CD4-positive, alpha-beta T cell treated with Interleukin-4 for 4 hours (primary cell): ENCODE results near the gene ANXA2.

Source experiments
- DNase-seq: peaks from one replicate; pipeline ENCODE4 v3.0.0-alpha.2; 2020

ANXA2 gene

DNA sequence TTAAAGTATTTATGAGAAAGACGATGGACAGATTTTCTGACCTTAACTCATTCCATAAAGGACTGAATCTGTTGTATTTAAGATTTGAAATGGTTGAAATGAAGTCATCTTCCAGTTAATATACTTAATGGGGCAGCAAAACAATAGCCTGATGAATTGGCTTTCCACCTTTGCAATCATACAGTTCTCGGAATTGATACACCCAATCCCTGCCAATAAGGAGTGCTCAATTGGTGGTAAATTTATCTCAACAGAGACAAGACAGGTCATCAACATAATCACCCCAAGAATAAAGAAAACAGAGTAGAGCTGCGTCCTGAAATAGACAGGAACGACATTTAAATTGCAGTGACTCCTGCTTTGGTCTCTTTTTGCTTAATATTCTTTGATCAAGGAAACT is 11.2 kb downstream of the ANXA2 start:
- no peak for DNase-seq

DNA sequence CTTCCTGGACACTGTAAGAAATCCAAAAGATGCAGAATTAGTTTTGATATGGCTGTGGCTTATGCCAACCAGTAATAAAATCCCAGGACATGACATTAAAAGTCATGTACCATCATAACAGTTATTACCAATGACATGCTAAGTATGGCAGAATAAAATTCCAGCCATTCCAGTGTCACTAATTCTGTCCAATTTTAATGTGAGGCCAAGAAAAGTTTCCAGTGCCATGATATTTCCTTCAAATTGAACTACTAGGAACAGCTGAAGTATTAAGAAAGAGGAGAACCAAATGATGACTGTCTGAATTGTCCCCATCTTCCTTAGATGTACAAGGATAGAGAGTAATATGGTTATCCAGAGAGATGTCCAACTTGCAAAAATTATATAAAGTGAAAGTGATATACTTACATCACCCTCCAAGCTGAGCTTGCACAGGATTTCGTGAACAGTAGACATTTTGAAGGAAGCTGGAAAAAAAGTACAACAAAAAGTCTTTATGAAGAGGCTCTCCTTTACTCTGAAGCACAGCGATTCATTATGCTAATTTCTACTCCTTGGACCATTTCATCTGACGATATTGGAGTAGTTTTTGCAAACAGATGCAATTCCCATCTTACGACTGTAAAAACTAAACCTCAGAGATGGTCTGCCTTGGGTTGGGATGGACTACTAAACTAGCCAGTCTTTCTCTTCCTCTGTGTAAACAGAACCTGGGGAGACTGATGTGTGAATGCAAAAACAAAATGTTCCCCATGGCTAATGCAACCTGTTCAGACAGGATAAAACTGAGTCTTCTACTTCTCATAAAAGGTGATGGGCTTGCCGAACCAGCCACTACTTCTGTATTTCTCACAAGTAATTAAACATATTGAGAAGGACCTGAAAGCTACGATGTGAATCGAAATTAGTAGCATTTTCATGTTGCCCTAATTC is 11.9 kb downstream of the ANXA2 start:
- no peak for DNase-seq

DNA sequence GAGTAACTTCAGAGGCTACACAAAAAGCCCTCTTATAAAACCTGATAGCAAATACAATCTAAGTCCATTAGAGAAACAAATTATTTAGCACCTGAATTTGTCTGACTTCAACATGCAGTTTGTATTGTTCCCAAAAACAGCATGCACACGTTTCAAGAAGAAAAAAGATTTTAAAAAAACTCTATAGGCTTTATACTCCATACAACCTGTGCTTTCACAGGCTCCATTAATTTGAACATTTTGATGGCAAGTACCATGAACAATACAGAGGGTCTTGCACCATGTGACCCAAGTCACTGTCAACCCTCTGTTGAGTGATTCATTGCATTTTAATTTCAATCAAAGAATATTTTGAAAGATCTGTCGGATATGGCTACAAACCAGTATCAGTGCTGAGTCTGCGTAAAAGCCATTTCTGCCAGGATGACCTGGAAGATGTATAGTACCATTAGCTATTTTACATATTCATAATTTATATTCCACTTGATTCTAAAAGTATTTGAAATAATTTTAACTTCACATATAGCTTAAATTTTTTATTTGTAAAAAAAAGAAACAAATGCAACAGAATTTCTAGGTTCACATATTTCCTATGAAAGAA is 13.2 kb downstream of the ANXA2 start:
- DNase-seq = no peak

DNA sequence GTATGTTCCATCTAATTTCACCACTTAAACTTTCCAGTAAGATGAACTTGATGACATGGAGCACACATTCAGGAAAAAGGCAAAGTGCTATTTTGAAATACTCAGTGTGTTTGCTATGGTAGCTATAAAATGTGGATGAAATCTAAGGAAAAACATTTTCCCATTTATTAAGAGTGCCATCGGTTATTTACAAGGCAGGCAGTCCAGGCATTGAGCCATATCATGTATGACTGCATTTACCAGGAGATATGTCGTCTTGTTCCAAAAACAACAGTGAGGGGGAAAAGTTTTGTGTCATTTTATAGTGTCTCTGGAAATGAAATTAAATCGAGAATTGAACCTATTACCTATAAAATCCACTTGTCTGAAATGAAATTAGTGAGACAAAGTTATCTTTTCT is 13.7 kb downstream of the ANXA2 start:
- DNase-seq = no peak

DNA sequence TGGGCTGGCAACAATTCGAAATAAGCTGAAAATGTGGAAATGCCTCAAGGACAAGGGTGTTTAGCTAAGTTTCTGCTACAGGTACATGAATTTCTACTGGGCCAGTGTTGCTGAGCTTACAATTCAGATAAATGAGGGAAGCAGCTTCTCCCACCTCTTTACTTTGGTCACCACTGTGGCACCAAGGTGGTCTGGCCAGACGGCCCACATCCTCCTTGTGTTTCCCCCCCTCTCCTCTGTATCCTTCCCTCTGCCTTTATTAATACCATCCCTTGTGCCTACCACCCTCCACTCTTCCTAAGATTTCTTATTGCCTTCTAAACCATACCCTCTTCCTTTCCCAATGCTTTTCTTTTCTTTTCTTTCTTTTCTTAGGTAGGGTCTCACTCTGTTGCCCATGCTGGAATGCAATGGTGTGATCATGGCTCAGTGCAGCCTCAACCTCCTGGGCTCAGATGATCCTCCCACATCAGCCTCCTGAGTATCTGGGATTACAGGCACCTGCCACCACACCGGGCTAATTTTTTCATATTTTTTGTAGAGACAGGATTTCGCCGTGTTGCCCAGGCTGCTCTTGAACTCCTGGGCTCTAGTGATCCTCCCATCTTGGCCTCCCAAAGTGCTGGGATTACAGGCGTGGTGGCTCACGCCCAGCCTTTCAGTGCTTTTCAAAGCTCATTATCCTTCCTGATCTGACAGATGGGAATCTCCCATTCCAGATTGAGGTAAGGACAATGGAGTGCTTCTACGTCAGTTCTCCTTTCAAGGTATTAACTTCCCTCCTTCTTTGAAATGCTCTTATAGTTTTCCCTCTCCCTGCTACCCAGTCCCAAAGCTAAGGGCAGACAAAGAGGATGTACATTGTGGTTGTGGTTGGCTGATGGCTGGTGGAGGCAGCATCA is 14.8 kb downstream of the ANXA2 start:
- DNase-seq = no peak

DNA sequence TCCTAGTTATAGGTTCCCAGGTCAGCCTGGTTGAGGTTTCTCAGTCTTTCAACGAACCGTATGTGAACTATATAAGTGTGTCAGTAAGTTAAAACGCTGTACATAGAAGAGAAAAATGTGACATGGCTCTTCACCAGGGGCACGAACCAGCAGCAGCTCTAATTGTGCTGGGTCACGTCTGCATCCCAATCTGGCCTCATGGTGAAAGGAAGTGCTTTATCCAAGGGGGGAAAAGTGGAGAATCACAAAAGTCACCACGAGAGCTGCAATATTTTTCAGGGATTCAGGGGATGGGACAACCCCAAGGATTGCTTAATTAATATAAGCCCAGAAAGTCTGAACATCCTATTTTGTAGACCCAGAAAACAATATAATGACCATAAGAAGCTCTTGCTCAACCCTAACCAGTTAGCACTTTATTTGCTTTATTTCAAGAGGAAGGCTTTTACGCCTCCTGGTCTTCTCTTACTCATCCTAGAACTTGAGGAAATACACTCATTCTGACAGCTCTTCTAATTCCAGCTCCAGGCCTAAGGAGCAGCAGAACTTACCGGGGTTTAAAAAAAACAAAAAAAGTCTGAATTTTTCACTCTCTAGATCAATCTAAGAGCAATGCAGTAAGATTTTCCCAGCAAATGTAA is 16.5 kb downstream of the ANXA2 start:
- DNase-seq = no peak

DNA sequence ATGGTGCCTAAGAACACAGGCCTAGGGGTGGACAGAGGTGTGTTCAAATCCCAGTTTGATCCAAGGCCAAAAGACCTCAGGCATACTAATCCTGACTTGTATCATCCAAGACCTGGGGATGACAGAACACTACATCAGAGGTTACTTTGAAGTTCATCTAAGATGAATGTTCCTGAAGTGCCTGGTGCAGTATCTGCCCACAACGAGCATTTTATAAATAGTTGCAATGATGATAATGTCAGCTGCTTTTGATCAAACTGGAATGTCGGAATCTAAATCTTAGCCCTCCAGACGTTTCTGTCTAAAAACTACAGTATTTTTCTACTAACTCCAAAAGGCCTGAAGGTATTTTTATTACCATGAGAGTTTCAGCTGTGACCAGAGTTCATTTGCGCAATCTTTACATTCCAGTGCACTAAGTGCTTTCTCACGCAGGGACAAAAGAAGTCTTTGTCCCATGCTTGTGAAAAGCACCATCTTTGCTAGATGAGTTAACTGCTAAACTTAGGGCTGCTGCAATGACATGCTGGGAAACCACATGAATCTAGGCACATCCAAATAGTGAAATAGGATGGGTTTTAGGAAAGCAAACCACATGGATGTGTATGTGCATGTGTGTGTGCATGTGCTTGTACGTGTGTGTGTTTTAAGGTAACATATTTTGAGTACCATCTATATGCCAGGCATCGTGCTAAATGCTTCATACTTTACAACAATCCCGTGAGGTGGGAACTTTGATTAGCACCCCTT is 18.1 kb downstream of the ANXA2 start:
- DNase-seq = no peak

DNA sequence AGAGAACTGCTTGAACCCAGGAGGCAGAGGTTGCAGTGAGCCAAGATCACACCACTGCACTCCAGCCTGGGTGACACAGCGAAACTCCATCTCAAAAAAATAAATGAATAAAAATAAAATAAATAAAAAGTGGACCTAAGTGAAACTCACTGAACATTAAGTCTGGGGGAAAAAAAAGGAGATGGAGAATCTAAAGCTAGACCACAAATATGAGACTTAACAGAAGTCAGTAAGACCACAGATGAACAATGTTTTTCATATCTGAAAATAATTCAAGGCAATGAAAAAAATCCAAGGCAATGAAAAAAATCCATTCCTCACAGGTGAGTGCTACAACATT is 18.6 kb downstream of the ANXA2 start:
- DNase-seq = no peak

DNA sequence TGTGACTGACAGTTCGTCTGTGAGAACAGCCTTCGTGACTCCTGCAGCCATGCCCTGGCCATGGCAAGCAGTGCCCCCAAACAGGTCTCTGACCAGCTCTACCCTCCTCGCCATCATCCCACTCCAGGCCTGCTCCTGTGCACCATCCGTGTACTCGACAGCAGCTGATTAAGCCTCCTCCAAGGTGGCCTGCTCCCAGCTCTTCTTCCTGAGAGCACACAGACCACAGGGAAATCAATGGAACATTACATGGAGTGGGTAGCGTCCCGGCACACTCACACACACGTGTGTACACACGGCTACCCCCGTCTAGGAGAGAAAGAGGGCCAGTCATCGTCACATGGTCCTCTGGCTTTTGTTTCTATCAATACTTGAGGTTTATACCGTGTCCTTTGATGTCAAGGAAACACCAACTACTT is 21.1 kb downstream of the ANXA2 start:
- no peak for DNase-seq

DNA sequence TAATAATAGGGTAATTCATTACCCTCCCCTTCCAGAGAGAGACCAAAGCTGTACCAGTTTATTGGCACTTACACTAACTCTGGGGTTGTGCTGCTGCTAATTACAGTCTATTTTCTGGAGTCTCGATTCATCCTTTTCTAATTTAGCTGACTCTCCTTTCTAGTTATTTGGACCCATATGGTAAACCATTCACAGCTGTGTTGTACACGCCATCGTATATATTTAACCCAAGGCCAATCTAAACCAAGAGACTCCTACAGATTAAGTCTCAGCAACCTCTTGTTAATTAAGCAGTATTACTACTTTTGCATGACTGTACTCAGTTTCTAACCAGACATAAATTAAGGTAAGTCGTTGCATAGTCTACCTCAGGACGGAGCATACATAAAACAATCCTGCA is 22.5 kb downstream of the ANXA2 start:
- DNase-seq = no peak

DNA sequence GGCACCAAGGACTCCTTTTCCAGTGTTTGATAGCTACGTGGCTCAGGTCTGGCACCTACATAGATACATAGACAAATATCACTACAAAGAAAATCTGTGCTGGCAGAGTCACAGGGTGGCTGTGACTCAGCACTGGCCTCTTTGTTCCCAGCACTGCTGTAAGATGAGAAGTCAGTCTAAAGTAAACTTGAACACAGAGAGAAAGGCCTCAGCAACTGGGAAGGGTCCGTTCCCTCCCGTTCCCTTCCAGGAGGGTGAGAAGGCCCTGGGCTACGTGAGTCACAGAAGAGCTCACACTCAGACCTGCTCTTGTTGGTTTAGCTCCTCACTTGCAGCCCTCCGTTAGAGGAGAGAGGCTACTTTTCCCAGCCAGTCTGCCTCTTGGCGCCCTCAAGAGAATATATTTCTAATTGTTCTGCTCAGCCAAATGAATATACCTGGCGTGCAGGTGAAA is 23.1 kb downstream of the ANXA2 start:
- no peak for DNase-seq

DNA sequence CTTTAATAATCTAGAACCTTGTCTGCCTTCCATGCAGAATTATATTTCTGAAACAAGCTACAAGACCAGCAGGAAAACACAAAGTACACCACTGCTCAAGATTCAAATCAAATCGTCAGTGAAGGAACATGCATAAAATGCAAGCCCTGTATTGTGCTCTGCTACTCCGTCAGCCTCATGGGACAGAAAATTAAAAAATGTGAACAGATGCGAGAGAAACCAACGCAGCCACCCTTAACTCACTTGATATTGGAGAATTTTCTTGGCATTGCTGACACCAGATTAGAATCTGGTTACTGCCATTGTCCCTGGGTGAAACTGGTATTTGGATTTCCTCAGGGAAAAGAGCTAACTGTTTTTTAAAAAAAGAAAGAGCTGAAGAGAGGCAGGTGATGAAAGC is 23.6 kb downstream of the ANXA2 start:
- no peak for DNase-seq

DNA sequence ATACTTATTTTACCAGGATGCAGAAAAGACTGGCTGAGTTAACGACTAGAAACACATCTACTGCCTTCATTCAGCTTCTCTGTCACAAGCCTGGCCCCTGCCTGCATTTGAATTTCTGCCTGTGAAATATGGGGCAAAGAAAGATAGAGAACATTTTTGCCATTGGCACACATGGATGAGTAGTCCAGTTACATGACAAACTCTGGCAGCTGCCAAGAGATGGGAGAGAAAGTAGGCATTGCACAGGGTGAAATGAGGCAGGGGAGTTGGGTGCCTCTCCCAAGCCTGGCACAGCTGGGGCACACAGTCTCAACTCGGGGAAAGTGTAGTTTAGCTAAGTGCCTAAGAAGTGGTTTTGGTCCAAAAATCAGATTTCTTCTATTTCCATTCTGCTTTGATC is 24.0 kb downstream of the ANXA2 start:
- no peak for DNase-seq

DNA sequence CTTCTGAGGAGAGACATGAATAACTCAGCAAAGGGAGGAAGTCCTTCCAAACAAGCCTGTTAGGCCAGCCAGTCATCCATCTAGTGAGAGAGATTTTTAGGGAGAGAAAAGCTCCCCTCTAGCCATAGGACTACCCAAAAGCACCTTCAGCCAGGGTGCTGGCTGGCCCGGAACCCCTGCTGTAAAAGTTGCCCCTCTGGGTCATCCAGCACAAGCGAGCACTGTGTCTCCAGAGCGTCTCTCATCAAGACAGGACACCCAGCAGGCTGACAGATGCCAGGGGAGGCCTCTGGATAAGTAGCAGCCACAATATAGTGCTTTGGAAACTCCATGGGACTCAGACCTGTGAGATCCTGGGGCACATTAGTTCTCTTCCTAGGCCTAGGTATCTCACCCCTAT is 24.5 kb downstream of the ANXA2 start:
- no peak for DNase-seq

DNA sequence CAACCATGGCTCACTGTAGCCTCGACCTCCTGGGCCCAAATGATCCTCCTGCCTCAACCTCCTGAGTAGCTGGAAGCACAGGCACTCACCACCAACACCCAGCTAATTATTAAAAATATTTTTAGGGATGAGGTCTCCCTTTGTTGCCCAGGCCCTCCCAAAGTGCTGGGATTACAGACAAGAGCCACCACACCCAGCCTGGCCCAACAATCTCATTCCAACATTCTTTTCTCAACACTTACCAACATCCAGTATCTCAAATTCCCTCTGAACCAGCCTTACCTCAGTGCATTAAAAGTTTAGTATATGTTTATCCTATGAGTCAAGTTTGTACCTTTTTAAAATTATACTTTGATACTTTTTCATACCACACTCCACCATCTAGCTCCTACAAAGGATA is 25.0 kb downstream of the ANXA2 start:
- no peak for DNase-seq

DNA sequence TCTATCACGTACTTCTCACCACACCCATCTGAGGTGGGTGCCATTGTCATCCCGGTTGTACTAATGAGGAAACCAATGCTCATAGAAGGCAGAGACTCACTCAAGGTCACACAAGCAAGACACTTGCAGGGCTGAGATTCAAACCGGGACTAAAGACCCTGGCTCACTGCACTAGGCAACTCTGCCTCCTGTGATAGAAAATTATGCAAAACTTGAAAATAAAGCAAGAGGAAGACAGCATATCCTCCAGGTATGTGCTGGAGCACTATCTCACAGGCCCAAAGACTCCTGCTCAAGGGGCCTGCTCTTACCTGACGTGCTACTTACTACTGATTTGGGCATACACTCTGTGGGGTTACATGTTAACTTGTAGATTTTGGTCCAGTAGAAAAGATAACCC is 25.6 kb downstream of the ANXA2 start:
- DNase-seq = no peak

DNA sequence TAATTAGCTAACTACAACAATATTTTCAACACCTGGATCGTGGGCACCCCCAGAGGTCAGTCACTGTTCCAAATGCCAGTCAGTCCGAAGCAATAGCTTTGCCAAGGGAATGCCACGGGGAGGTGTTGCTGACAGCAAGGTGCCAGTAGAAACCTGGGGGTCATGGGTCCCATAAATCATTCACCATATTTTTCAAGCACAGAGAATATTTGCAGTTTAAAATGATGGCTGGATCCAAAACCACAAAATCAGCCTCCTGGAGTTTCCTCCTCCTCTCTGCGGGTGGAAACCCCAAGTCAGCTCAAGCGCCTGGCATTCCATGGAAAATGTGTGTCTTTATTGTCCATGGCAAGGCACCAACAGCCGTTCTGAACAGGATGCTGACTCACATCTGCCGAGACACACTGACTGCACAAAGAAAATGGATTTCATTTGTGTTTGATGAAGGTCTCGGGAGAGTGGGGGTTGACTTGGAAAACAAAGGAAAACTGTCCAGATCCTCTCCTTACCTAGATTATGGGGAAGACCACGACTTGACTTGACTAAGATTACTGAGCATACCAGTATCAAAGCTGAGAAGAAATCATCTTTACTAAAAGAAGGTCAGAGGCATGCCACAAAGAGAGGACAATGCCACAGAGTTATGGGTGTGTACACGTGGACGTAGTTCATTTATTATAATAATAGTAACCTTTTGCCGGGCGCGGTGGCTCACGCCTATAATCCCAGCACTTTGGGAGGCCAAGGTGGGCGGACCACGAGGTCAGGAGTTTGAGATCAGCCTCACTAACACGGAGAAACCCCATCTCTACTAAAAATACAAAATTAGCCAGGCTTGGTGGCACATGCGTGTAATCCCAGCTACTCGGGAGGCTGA is 26.4 kb downstream of the ANXA2 start:
- no peak for DNase-seq

DNA sequence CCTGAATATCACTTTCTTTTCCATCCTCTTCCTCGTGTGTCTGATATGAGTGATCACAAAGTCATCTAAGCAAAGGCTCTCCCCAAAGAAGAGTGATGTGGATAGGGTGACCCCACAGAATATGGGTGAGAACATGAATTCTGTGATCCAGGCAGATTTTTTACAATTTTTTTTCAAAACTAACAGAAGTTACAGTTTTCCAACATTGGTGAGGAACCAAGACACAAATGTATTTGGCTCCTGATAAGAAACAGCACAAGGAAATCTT is 27.0 kb downstream of the ANXA2 start:
- no peak for DNase-seq

DNA sequence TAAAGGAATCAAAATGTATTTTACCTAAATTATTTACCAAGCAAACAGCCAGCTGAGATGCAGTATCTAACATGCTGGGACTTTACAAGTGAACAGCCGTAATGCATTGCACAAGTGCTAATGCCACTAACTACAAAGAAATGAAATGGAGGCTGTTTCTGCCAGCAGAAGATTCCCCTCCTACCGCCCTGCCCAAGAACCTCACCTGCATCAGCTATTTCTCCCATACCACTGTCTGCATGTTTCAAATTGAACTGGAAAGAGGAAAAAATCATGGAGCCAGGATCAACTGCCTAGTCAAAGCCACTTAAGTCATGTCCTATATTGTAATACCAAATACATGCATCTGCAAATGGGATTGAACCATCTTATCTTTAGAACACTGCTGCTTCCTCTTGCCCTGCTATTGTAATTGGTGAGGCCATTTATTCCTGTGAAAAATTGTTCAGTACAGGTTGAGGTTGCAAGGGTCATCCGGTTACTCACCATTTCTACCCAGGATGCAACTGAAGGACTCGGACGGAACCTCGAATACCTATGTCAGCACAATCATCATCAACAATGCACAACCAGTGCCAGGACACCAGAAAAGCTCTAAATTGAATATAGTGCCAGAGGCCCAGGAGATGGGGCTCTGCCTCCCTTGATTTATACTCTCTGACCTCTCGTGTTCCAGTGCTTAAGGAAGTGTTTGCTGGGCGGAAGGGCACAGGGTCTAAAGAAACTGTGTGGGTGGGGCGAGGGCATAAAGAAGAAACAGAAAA is 27.5 kb downstream of the ANXA2 start:
- DNase-seq = no peak

DNA sequence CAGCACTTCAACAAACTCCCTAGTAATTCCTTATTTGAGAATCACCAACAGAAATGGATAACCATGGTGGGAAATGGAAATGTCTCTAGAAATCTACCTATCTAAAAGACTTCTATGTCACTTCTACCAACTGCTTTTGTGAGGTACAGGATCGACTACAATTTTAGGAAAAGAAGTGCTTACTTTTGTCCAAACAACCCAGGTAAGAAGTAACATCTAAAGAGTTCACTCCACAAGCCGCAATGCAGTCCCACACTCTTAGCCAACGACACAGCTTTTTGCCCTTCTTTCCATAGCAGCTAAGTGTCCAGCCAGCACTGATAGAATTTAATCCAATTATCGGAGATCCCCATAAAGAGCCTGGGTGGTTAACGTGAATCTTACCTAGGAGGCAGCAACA is 28.1 kb downstream of the ANXA2 start:
- DNase-seq = no peak

DNA sequence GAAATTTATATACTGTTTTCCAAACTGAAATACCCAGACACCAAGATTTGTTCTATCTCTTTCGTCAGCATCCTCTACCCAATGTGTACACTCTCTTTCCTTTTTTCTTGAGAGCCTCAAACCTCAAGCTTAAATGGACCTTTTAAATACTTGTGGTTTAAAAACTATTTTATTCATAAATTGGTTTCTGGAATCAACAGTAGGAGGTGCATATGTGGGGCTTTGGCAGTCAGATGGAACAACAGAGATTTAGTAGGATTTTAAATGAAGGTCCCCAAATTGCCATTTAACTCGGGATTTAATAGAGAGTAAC is 33.2 kb downstream of the ANXA2 start:
- DNase-seq = no peak
